ENCODE results near the gene FBXO48. TPM values are rescaled to one million over a fixed set of nuclear protein-coding genes. Genes with fewer than 3 reads are reported as not detected.

FBXO48 gene
- total and polyA plus RNA-seq, 10 of the 15 experiments (the other 5 are each of a cell fraction or from before 2014, with no cell fraction given), result 0.56 to 2.3 (median 1.2) TPM

DNA sequence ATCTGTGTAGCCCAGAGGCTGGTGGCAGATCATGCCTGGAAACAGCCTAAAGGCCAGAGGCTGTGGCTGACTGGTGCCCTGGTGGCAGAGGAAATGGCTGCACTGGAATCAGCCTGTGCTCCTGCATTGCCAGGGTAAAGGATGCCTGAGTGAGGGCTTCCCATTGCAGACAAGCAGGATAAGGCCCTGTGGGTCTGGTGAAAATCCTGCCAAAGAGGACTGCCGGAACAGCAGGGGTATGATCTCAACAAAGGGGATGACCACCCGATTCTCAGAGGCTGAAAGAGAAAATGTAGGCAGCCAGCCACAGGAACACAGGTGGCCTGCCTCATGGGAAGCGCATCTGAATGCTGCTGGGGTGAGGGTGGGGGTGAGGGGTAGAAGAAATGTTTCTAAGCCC lies 48.2 kb downstream of the FBXO48 start:
- Histone ChIP-seq H4K20me1 (ENCODE audit: control insufficient read depth, insufficient read depth) (no peaks in the 10 kb centered on the region), H3K27ac (ENCODE audit: control insufficient read depth, insufficient read depth) (no peak overlapping the region), H3K9ac (ENCODE audit: control insufficient read depth, insufficient read depth, low read length) (no peak overlapping the region), H2AFZ (ENCODE audit: control insufficient read depth, low read depth, low read length) (peak overlapping the region; percentile 1; the same call in 1 of the 2 replicates), H3K27me3 (replicated peaks in 1 of 2; ENCODE audit: control insufficient read depth in 2 of 2, insufficient read depth in 2 of 2, low read length in 1 of 2) (no peaks in the 10 kb centered on the region; a peak in 1 of 4 replicates), H3K36me3 (ENCODE audit: control insufficient read depth in 2 of 2, insufficient read depth in 2 of 2, low read length in 1 of 2) (no peaks in the 10 kb centered on the region), H3K4me1 (ENCODE audit: control insufficient read depth, insufficient read depth, low read length) (peaks cover 36% of the 10 kb centered on the region), H3K4me3 (no peak overlapping the region), H3K4me2 (ENCODE audit: control insufficient read depth, insufficient read depth) (peak overlapping the region; percentile 7; the same call in 1 of the 2 replicates), H3K9me3 (replicated peaks; ENCODE audit: control insufficient read depth, insufficient read depth, low read length) (peaks cover 2% of the 10 kb centered on the region; the same call in 1 of the 3 replicates), H3K79me2 (ENCODE audit: control insufficient read depth, insufficient read depth, low read length) (no peaks in the 10 kb centered on the region)
- DNase-seq (ENCODE audit: low read depth, low spot score) (no peak), FAIRE-seq (no peak), ATAC-seq (peak; percentile 76)
- in situ Hi-C loops (cut with MboI), result no loop called here
- ChIA-PET CTCF (interaction anchor here (0.8 to 9.7 kb wide), 3 partner anchors 22 to 34 kb away, joined by 3 to 87 read pairs (median 3); no protein-coding TSS in a partner anchor), RAD21 (ENCODE audit: unreplicated experiment) (interaction anchor here (0.8 to 9.8 kb wide), 8 partner anchors 8 to 47 kb away, joined by 3 to 147 read pairs (median 4); no protein-coding TSS in a partner anchor), POLR2A (interaction anchor here (0.8 to 10.7 kb wide), 4 partner anchors 8 to 53 kb away, joined by 3 to 70 read pairs (median 3); no protein-coding TSS in a partner anchor), SMC1A (ENCODE audit: uncharacterized antibody, unreplicated experiment) (interaction anchor here (2.8 to 11.3 kb wide), 4 partner anchors 9 to 32 kb away, joined by 10 to 207 read pairs (median 152); no protein-coding TSS in a partner anchor)
- TF ChIP-seq, protein P1, sequence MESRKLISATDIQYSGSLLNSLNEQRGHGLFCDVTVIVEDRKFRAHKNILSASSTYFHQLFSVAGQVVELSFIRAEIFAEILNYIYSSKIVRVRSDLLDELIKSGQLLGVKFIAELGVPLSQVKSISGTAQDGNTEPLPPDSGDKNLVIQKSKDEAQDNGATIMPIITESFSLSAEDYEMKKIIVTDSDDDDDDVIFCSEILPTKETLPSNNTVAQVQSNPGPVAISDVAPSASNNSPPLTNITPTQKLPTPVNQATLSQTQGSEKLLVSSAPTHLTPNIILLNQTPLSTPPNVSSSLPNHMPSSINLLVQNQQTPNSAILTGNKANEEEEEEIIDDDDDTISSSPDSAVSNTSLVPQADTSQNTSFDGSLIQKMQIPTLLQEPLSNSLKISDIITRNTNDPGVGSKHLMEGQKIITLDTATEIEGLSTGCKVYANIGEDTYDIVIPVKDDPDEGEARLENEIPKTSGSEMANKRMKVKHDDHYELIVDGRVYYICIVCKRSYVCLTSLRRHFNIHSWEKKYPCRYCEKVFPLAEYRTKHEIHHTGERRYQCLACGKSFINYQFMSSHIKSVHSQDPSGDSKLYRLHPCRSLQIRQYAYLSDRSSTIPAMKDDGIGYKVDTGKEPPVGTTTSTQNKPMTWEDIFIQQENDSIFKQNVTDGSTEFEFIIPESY (IDR thresholded peaks at IDR 0.05), result no peak
- TF ChIP-seq HCFC1 (IDR thresholded peaks at IDR 0.05; ENCODE audit: low read length), result no peak
- peak; percentile 19; the same call in 1 of the 2 replicates for TF ChIP-seq EED (IDR thresholded peaks at IDR 0.05; ENCODE audit: low read depth)
- no peak for TF ChIP-seq ZNF207 (IDR thresholded peaks at IDR 0.05; ENCODE audit: borderline replicate concordance)
- TF ChIP-seq RUNX3 (IDR thresholded peaks at IDR 0.05; ENCODE audit: low read length), result peak; percentile 20; the same call in 1 of the 2 replicates
- no peak for TF ChIP-seq CBFB (IDR thresholded peaks at IDR 0.05; ENCODE audit: low read depth)
- peak in 2 of 3 experiments; percentile 15 to 23; a peak in 1 of 6 replicates for TF ChIP-seq CTCF (IDR thresholded peaks at IDR 0.05 in 2 of 3, conservative IDR thresholded peaks at IDR 0.05 in 1 of 3; ENCODE audit: control insufficient read depth in 2 of 3, extremely low read depth in 1 of 3, insufficient read depth in 1 of 3, low read depth in 3 of 3, low read length in 3 of 3)
- 0 out of 2 replicates have a peak, but pooled peaks have one; percentile 29 for TF ChIP-seq NR2F1 (conservative IDR thresholded peaks at IDR 0.05)
- TF ChIP-seq LARP7 (IDR thresholded peaks at IDR 0.05), result 0 out of 2 replicates have a peak, but pooled peaks have one; percentile 29
- BruUV-seq (replicated peaks), result no TSS peak
- WGBS (ENCODE audit: insufficient coverage, insufficient replicate concordance, low lambda C conversion rate, missing lambda C conversion rate), result 70% methylated on average over 3 of the region's 3 CpGs
- intact Hi-C loops (cut with micrococcal nuclease; ENCODE audit: unreplicated experiment), result no loop called here
